Colon (tissue), 2 donors: ENCODE data around the gene CADM2.

Source experiments
- FAIRE-seq: peaks from 2 replicates; lab custom pipeline; 2012; peaks lifted over from hg19 to GRCh38; lab: Jason Lieb, UNC
- donor health status: control.
- donor health status: control.

CADM2 gene

GRCh38 chr3:84984429-84984828 lies 25.6 kb downstream of the CADM2 start:
- FAIRE-seq: no peak

GRCh38 chr3:84985795-84986194 lies 27.0 kb downstream of the CADM2 start:
- FAIRE-seq: no peak

- FAIRE-seq: no peak
These were observed 29.1 kb downstream of the CADM2 start for GRCh38 chr3:84987706-84988504.

GRCh38 chr3:84989102-84989501 lies 30.3 kb downstream of the CADM2 start:
- FAIRE-seq: no peak

GRCh38 chr3:84991422-84991900 lies 32.7 kb downstream of the CADM2 start:
- no peak for FAIRE-seq

- FAIRE-seq: no peak
These were observed 35.2 kb downstream of the CADM2 start for GRCh38 chr3:84993956-84994355.

- FAIRE-seq: no peak
These were observed 39.8 kb downstream of the CADM2 start for GRCh38 chr3:84998545-84998944.

GRCh38 chr3:85003479-85003878 lies 44.7 kb downstream of the CADM2 start:
- FAIRE-seq: no peak

- FAIRE-seq: no peak
These were observed 45.4 kb downstream of the CADM2 start for GRCh38 chr3:85004147-85004546.

GRCh38 chr3:85005946-85006345 lies 47.2 kb downstream of the CADM2 start:
- FAIRE-seq: no peak

- no peak for FAIRE-seq
These were observed 48.7 kb downstream of the CADM2 start for GRCh38 chr3:85007195-85008094.

GRCh38 chr3:85020828-85021227 lies 62.0 kb downstream of the CADM2 start:
- FAIRE-seq: no peak

GRCh38 chr3:85030052-85030451 lies 71.3 kb downstream of the CADM2 start:
- no peak for FAIRE-seq

- no peak for FAIRE-seq
These were observed 78.4 kb downstream of the CADM2 start for GRCh38 chr3:85037203-85037602.

- no peak for FAIRE-seq
These were observed 82.2 kb downstream of the CADM2 start for GRCh38 chr3:85041001-85041400.

- FAIRE-seq: no peak
These were observed 82.8 kb downstream of the CADM2 start for GRCh38 chr3:85041562-85042055.

- no peak for FAIRE-seq
These were observed 92.0 kb downstream of the CADM2 start for GRCh38 chr3:85050821-85051220.

- no peak for FAIRE-seq
These were observed 93.0 kb downstream of the CADM2 start for GRCh38 chr3:85051786-85052185.

GRCh38 chr3:85053626-85054025 lies 94.8 kb downstream of the CADM2 start:
- no peak for FAIRE-seq

GRCh38 chr3:85054579-85054978 lies 95.8 kb downstream of the CADM2 start:
- no peak for FAIRE-seq

- no peak for FAIRE-seq
These were observed 110.1 kb downstream of the CADM2 start for GRCh38 chr3:85068911-85069310.

- FAIRE-seq: no peak
These were observed 115.2 kb downstream of the CADM2 start for GRCh38 chr3:85074003-85074402.

GRCh38 chr3:85075663-85076062 lies 116.9 kb downstream of the CADM2 start:
- no peak for FAIRE-seq
